Fibroblast of lung (primary cell): ENCODE data around the gene BABAM2. TPM values are rescaled to one million over a fixed set of nuclear protein-coding genes. Genes with fewer than 3 reads are reported as not detected.

ENCODE experiments used
- DNase-seq, 2 donors: peaks; one replicate each; pipeline versions ENCODE4 v3.0.0 to v3.0.0-alpha.2; 2010; ENCODE audit warnings: low read depth in 2 of 2
- H2AFZ ChIP-seq: 2 replicates; pipeline ENCODE4 v1.5.1; 2012; ENCODE audit warnings: low read length, control low read depth, inconsistent platforms
- H3K27ac ChIP-seq: 2 replicates; pipeline ENCODE4 v1.5.1; 2011; ENCODE audit warnings: low read length, control low read depth; ENCODE audit not compliant: insufficient read depth
- H3K27me3 ChIP-seq: 2 replicates; pipeline ENCODE4 v1.5.1; 2011; ENCODE audit warnings: mild to moderate bottlenecking, low read length; ENCODE audit not compliant: control insufficient read depth, insufficient read depth
- H3K36me3 ChIP-seq: 2 replicates; pipeline ENCODE4 v1.5.1; 2011; ENCODE audit warnings: low read length; ENCODE audit not compliant: control insufficient read depth, insufficient read depth
- H3K4me1 ChIP-seq: 2 replicates; pipeline ENCODE4 v1.5.1; 2011; ENCODE audit warnings: low read length; ENCODE audit not compliant: control insufficient read depth, insufficient read depth; ENCODE audit errors: extremely low read depth
- H3K4me2 ChIP-seq: 2 replicates; pipeline ENCODE4 v1.5.1; 2011; ENCODE audit warnings: low read length, control low read depth; ENCODE audit not compliant: insufficient read depth; ENCODE audit errors: extremely low read depth
- H3K4me3 ChIP-seq, 4 experiments: fragments of 200-600 bp in 1 of 4; sonication (generic) in 1 of 4; replicated peaks in 1 of 4; 2 replicates each; pipeline ENCODE4 v1.5.1; 2011 to 2016; ENCODE audit warnings: low read length in 4 of 4, low read depth in 3 of 4, mild to moderate bottlenecking in 3 of 4, control low read depth in 2 of 4, inconsistent platforms in 1 of 4, mixed read lengths in 1 of 4; ENCODE audit not compliant: insufficient read depth in 1 of 4; ENCODE audit errors: control extremely low read depth in 1 of 4
- H3K79me2 ChIP-seq: 2 replicates; pipeline ENCODE4 v1.5.1; 2012; ENCODE audit warnings: mild to moderate bottlenecking, low read length, inconsistent platforms; ENCODE audit not compliant: control insufficient read depth, insufficient read depth
- H3K9ac ChIP-seq: 2 replicates; pipeline ENCODE4 v1.5.1; 2011; ENCODE audit warnings: mild to moderate bottlenecking, low read length, control low read depth; ENCODE audit not compliant: insufficient read depth
- H3K9me3 ChIP-seq: 2 replicates; pipeline ENCODE4 v1.5.1; 2012; ENCODE audit warnings: low read depth, low read length; ENCODE audit not compliant: control insufficient read depth, insufficient read depth
- H4K20me1 ChIP-seq: 2 replicates; pipeline ENCODE4 v1.5.1; 2011; ENCODE audit warnings: low read length; ENCODE audit not compliant: control insufficient read depth, insufficient read depth; ENCODE audit errors: extremely low read depth
- CTCF ChIP-seq, 2 donors: IDR thresholded peaks in 1 of 2; conservative IDR thresholded peaks in 1 of 2; 1 replicate in 1 of 2; 2 replicates in 1 of 2; pipeline ENCODE4 v1.5.1; 2011 to 2012; ENCODE audit warnings: low read length in 2 of 2, control low read depth in 1 of 2, inconsistent platforms in 1 of 2, low read depth in 1 of 2, mild to moderate bottlenecking in 1 of 2
- EZH2 ChIP-seq: IDR thresholded peaks from 2 replicates; pipeline ENCODE4 v1.5.1; 2012; ENCODE audit warnings: low read length, control low read depth, mild to moderate bottlenecking; ENCODE audit errors: missing control alignments
- polyA plus RNA-seq, 2 donors: library from polyadenylated mRNA; depleted of rRNA in 1 of 2; stranded (reverse) in 1 of 2; unstranded in 1 of 2; fragments of >200 nt; gene quantifications; 2 replicates each; pipeline ENCODE4 v1.2.1, GENCODE V29; 2011 to 2012; ENCODE audit warnings: missing spikeins in 1 of 2
- total RNA-seq: library from RNA; depleted of rRNA; stranded (reverse); fragments of >200 nt; gene quantifications from 2 replicates; pipeline ENCODE4 v1.2.1, GENCODE V29; 2014

BABAM2 gene
- total and polyA plus RNA-seq, 2 donors (not counting 1 experiment from before 2014, with no cell fraction given) = 25.6 to 33.4 TPM

GRCh38 chr2:28269019-28269784 is 378.7 kb downstream of the BABAM2 start:
- Histone ChIP-seq H4K20me1 (no peaks in the 10 kb centered on the region), H3K4me3 (no peak overlapping the region), H3K36me3 (no peaks in the 10 kb centered on the region), H3K9ac (no peak overlapping the region), H3K4me2 (no peak overlapping the region), H3K4me1 (peaks cover 6% of the 10 kb centered on the region), H3K9me3 (no peaks in the 10 kb centered on the region), H3K27me3 (no peaks in the 10 kb centered on the region), H2AFZ (no peak overlapping the region), H3K79me2 (no peaks in the 10 kb centered on the region), H3K27ac (no peak overlapping the region)
- no peak for TF ChIP-seq EZH2
- TF ChIP-seq CTCF (conservative IDR thresholded peaks at IDR 0.05 in 1 of 2, IDR thresholded peaks at IDR 0.05 in 1 of 2; ENCODE audit: low read depth in 1 of 2, low read length in 2 of 2) = no peak
- DNase-seq = peak; percentile 45 to 79

GRCh38 chr2:28270456-28271152 is 380.1 kb downstream of the BABAM2 start:
- Histone ChIP-seq H2AFZ (no peak overlapping the region), H3K36me3 (no peaks in the 10 kb centered on the region), H3K4me1 (peaks cover 13% of the 10 kb centered on the region), H3K4me2 (no peak overlapping the region), H3K27ac (no peak overlapping the region), H3K79me2 (no peaks in the 10 kb centered on the region), H4K20me1 (no peaks in the 10 kb centered on the region), H3K9ac (no peak overlapping the region), H3K4me3 (no peak overlapping the region), H3K9me3 (no peaks in the 10 kb centered on the region), H3K27me3 (no peaks in the 10 kb centered on the region)
- no peak for DNase-seq
- TF ChIP-seq CTCF (conservative IDR thresholded peaks at IDR 0.05 in 1 of 2, IDR thresholded peaks at IDR 0.05 in 1 of 2; ENCODE audit: low read depth in 1 of 2, low read length in 2 of 2) (no peak), EZH2 (no peak)

GRCh38 chr2:28271231-28271918 is 380.8 kb downstream of the BABAM2 start:
- H3K27me3 ChIP-seq = no peaks in the 10 kb centered on the region
- DNase-seq = no peak
- no peaks in the 10 kb centered on the region for H4K20me1 ChIP-seq
- H3K4me3 ChIP-seq = no peak overlapping the region
- H2AFZ ChIP-seq = no peak overlapping the region
- TF ChIP-seq CTCF (conservative IDR thresholded peaks at IDR 0.05 in 1 of 2, IDR thresholded peaks at IDR 0.05 in 1 of 2; ENCODE audit: low read depth in 1 of 2, low read length in 2 of 2) = no peak
- H3K9ac ChIP-seq = no peak overlapping the region
- no peak overlapping the region for H3K27ac ChIP-seq
- H3K79me2 ChIP-seq = no peaks in the 10 kb centered on the region
- H3K36me3 ChIP-seq = no peaks in the 10 kb centered on the region
- no peaks in the 10 kb centered on the region for H3K9me3 ChIP-seq
- no peak overlapping the region for H3K4me2 ChIP-seq
- H3K4me1 ChIP-seq = peaks cover 16% of the 10 kb centered on the region
